CD4-positive, alpha-beta T cell treated with Interleukin-15 for 4 hours (primary cell): ENCODE measurements around the gene USH1G.
"Not testable (repeated sequence)": the region's sequence is repeated elsewhere in the genome, so short reads cannot be mapped to it uniquely, and the experiment has no call there.

Experiments used
- DNase-seq: peaks from one replicate; pipeline ENCODE4 v3.0.0-alpha.2; 2020; ENCODE audit warnings: low spot score

USH1G gene

GRCh38 chr17:74922694-74923537 lies at the start of gene USH1G:
Gene USH1G, minus strand, starts transcription at chr17:74923255. Its CDS starts 182 bp downstream, at chr17:74923073.
- peak; percentile 2 for DNase-seq

GRCh38 chr17:74972107-74972972 lies 49.3 kb upstream of the USH1G start, which contains the start of gene HID1:
Gene HID1, minus strand, starts transcription at chr17:74972759. Its CDS starts 103 bp downstream, at chr17:74972656.
- peak; percentile 73 for DNase-seq

- DNase-seq = no peak
These were observed 48.7 kb upstream of the USH1G start for GRCh38 chr17:74971842-74972106.

- no peak for DNase-seq
These were observed 48.2 kb upstream of the USH1G start for GRCh38 chr17:74971069-74971841.

GRCh38 chr17:74970395-74970794 lies 47.3 kb upstream of the USH1G start:
- DNase-seq = no peak

- not testable (repeated sequence) for DNase-seq
These were observed 46.4 kb upstream of the USH1G start for GRCh38 chr17:74969501-74969900.

GRCh38 chr17:74968361-74968780 lies 45.3 kb upstream of the USH1G start:
- no peak for DNase-seq

- DNase-seq = no peak
These were observed 42.0 kb upstream of the USH1G start for GRCh38 chr17:74964988-74965622.

GRCh38 chr17:74964246-74964761 lies 41.2 kb upstream of the USH1G start:
- no peak for DNase-seq

- no peak for DNase-seq
These were observed 40.6 kb upstream of the USH1G start for GRCh38 chr17:74963656-74964055.

GRCh38 chr17:74962622-74963394 lies 39.8 kb upstream of the USH1G start:
- no peak for DNase-seq

GRCh38 chr17:74961657-74962350 lies 38.7 kb upstream of the USH1G start:
- DNase-seq = peak; percentile 83

- DNase-seq = peak; percentile 49
These were observed 37.7 kb upstream of the USH1G start for GRCh38 chr17:74960570-74961342.

- DNase-seq = no peak
These were observed 36.9 kb upstream of the USH1G start for GRCh38 chr17:74959826-74960515.

- DNase-seq = peak; percentile 75
These were observed 35.1 kb upstream of the USH1G start for GRCh38 chr17:74957935-74958740.

GRCh38 chr17:74956093-74956492 lies 33.0 kb upstream of the USH1G start:
- no peak for DNase-seq

- DNase-seq = no peak
These were observed 31.8 kb upstream of the USH1G start for GRCh38 chr17:74954665-74955421.
